Measurements from ENCODE around the gene NF1.
A peak's percentile ranks its signal among the peaks of the same experiment; 100 is the strongest.
"Not testable (repeated sequence)": the region's sequence is repeated elsewhere in the genome, so short reads cannot be mapped to it uniquely, and the experiment has no call there.

Gene NF1

GRCh38 chr17:31323551-31323950, 228.8 kb downstream of the NF1 start:
- no peak overlapping the region for H3K27ac ChIP-seq
- DNase-seq (ENCODE audit: low spot score) = no peak
- CTCF ChIA-PET = no interaction called here
- POLR2A ChIA-PET (ENCODE audit: low non-redundant PET) = no interaction called here
- TF ChIP-seq, protein P1, sequence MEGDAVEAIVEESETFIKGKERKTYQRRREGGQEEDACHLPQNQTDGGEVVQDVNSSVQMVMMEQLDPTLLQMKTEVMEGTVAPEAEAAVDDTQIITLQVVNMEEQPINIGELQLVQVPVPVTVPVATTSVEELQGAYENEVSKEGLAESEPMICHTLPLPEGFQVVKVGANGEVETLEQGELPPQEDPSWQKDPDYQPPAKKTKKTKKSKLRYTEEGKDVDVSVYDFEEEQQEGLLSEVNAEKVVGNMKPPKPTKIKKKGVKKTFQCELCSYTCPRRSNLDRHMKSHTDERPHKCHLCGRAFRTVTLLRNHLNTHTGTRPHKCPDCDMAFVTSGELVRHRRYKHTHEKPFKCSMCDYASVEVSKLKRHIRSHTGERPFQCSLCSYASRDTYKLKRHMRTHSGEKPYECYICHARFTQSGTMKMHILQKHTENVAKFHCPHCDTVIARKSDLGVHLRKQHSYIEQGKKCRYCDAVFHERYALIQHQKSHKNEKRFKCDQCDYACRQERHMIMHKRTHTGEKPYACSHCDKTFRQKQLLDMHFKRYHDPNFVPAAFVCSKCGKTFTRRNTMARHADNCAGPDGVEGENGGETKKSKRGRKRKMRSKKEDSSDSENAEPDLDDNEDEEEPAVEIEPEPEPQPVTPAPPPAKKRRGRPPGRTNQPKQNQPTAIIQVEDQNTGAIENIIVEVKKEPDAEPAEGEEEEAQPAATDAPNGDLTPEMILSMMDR (conservative IDR thresholded peaks at IDR 0.05; ENCODE audit: low read depth) = no peak

DNA sequence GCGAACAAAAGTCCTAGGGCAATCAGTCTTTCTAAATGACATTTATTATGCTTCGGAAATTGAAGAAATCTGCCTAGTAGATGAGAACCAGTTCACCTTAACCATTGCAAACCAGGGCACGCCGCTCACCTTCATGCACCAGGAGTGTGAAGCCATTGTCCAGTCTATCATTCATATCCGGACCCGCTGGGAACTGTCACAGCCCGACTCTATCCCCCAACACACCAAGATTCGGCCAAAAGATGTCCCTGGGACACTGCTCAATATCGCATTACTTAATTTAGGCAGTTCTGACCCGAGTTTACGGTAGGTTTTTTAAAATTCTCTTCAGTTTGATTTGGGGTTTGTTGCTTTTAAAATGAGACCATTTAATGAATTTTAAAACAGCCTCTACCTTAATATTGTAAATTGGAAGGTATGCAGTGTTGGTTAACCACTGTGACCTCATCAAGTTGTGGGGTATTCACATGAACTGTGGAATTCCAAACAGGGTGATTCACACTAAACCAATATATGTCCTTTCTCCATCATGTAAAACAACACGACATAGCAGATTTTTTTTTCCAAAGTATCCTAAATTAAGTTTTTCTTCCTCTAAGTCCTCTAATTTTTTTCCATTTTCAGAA, 232.9 kb downstream of the NF1 start:
- TF ChIP-seq, protein P1 (conservative IDR thresholded peaks at IDR 0.05; ENCODE audit: low read depth) = no peak
- ChIA-PET CTCF (no interaction called here), POLR2A (ENCODE audit: low non-redundant PET) (interaction anchor here (0.5 kb wide), 1 partner anchor 432 kb away, joined by 4 read pairs; no protein-coding TSS in a partner anchor)
- no peak overlapping the region for H3K27ac ChIP-seq
- DNase-seq (ENCODE audit: low spot score) = peak; percentile 57

GRCh38 chr17:31328160-31328535, 233.4 kb downstream of the NF1 start:
- POLR2A ChIA-PET (ENCODE audit: low non-redundant PET) = interaction anchor here (0.5 kb wide), 1 partner anchor 432 kb away, joined by 4 read pairs; no protein-coding TSS in a partner anchor
- CTCF ChIA-PET = no interaction called here
- no peak for DNase-seq (ENCODE audit: low spot score)
- TF ChIP-seq, protein P1 (conservative IDR thresholded peaks at IDR 0.05; ENCODE audit: low read depth) = no peak
- no peak overlapping the region for H3K27ac ChIP-seq

- CTCF ChIA-PET = interaction anchor here (0.6 kb wide), 1 partner anchor 590 kb away, joined by 3 read pairs; no protein-coding TSS in a partner anchor
- POLR2A ChIA-PET (ENCODE audit: low non-redundant PET) = no interaction called here
- H3K27ac ChIP-seq = no peak overlapping the region
- DNase-seq (ENCODE audit: low spot score) = no peak
- TF ChIP-seq, protein P1 (conservative IDR thresholded peaks at IDR 0.05; ENCODE audit: low read depth) = no peak
Measured at GRCh38 chr17:31329221-31329620, 234.4 kb downstream of the NF1 start.

DNA sequence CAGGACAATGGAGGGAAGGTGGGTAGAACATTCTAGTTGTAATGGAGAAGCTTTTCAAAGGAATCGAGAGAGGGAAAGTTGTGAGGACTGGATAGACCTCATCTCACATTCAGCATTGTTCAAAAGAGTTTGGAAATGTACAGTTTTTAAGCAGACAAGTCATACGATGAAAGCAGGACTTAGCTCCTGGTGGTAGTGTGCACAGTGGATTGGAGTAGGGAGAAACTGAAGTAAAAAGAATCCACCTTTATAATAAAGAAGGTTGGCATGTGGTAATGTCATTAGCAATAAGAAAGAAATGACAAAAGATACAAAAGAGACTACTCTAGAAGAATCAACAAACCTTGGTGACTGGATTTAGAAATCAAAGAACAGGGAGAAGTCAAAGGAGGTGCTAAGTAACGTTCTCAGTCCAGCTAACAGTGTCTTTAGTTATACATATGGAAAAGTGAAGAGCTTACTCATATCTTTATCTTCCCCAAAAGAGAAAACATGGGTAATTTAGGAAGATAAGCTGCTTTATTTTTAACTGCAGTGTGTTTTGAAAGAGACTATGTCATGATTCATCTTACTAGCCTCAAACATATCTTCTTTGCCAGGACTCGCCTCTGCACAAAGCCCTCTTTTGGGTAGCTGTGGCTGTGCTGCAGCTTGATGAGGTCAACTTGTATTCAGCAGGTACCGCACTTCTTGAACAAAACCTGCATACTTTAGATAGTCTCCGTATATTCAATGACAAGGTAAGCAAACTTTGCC, 245.3 kb downstream of the NF1 start:
- CTCF ChIA-PET = interaction anchor here (0.7 kb wide), 1 partner anchor 186 kb away, joined by 3 read pairs; no protein-coding TSS in a partner anchor
- POLR2A ChIA-PET (ENCODE audit: low non-redundant PET) = no interaction called here
- H3K27ac ChIP-seq = no peak overlapping the region
- TF ChIP-seq, protein P1 (conservative IDR thresholded peaks at IDR 0.05; ENCODE audit: low read depth) = no peak
- peak; percentile 35 for DNase-seq (ENCODE audit: low spot score)

DNA sequence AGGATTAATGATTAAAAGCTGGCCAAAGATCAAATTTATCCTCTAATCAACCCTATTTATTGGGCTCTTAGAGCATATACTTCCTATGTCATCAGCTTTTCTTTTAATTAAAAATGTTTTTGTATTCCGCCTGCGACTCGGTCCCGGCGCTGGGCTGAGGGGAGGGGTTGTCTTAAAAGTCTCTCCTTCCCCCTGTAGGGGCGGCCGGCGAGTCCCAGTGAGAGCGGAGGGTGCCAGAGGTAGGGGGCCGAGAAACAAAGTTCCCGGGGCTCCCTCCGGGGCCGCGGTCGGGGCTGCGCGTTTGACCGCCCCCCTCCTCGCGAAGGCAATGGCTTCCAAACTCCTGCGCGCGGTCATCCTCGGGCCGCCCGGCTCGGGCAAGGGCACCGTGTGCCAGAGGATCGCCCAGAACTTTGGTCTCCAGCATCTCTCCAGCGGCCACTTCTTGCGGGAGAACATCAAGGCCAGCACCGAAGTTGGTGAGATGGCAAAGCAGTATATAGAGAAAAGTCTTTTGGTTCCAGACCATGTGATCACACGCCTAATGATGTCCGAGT, 250.5 kb downstream of the NF1 start:
- CTCF ChIA-PET; DNase-seq (ENCODE audit: low spot score); POLR2A ChIA-PET (ENCODE audit: low non-redundant PET); H3K27ac ChIP-seq: not testable (repeated sequence)

GRCh38 chr17:31349454-31349853, 254.7 kb downstream of the NF1 start:
- no peak for DNase-seq (ENCODE audit: low spot score)
- POLR2A ChIA-PET (ENCODE audit: low non-redundant PET) = no interaction called here
- TF ChIP-seq, protein P1 (conservative IDR thresholded peaks at IDR 0.05; ENCODE audit: low read depth) = no peak
- CTCF ChIA-PET = interaction anchor here (0.5 kb wide), 1 partner anchor 389 kb away, joined by 4 read pairs; no protein-coding TSS in a partner anchor
- H3K27ac ChIP-seq = no peak overlapping the region

Measured in RWPE1 (cell line).